ENCODE data around the gene IFT22.
"Not testable (repeated sequence)": the region's sequence is repeated elsewhere in the genome, so short reads cannot be mapped to it uniquely, and the experiment has no call there.

IFT22 gene

GRCh38 chr7:101308245-101309085 is 13.1 kb downstream of the IFT22 start:
- DNase-seq: peak in 1 of 2 donors; percentile 21

DNA sequence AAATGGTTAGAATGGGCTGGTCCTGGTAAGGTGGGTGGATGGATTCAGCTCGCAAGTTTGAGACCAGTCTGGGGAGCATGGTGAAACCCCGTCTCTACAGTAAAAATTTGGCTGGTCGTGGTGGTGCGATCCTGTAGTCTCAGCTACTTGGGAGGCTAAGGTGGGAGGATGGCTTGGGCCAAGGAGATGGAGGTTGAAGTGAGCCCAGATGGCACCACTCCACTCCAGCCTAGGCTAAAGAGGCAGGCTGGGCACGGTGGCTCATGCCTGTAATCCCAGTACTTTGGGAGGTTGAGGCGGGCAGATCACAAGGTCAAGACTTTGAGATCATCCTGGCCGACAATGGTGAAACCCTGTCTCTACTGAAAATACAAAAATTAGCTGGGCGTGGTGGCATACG is 15.3 kb downstream of the IFT22 start:
- no peak for DNase-seq

DNA sequence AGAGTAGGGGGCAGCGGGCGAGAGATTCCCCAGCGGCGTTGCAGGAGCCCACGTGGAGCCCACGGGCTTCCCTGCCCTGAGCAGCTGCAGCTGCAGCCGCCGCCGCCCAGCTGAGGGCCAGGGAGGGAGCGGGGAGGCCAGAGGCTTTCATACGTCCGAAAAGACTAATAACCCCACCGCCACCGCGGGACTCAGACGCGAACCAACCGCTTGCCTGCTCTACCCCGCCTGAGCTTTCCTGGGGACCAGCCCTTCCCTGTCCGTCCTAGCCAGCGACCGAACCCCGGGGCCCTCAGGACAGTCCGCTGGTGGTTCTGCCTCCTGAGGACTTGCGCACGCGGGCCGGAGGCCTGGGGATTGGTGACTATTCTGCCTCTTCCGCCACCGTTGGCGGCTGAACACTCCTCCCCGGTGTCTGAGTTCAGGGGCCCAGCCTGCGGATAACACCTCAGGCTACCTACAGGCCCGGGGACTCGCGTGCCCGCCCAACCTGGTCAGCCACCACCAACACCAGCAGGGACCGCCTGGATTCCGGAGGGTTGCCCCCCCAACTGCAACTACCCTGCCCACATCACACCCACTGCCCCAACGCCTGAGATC is 18.4 kb downstream of the IFT22 start:
- DNase-seq: no peak

- no peak for DNase-seq
Measured at GRCh38 chr7:101302641-101303101, 18.9 kb downstream of the IFT22 start.

DNA sequence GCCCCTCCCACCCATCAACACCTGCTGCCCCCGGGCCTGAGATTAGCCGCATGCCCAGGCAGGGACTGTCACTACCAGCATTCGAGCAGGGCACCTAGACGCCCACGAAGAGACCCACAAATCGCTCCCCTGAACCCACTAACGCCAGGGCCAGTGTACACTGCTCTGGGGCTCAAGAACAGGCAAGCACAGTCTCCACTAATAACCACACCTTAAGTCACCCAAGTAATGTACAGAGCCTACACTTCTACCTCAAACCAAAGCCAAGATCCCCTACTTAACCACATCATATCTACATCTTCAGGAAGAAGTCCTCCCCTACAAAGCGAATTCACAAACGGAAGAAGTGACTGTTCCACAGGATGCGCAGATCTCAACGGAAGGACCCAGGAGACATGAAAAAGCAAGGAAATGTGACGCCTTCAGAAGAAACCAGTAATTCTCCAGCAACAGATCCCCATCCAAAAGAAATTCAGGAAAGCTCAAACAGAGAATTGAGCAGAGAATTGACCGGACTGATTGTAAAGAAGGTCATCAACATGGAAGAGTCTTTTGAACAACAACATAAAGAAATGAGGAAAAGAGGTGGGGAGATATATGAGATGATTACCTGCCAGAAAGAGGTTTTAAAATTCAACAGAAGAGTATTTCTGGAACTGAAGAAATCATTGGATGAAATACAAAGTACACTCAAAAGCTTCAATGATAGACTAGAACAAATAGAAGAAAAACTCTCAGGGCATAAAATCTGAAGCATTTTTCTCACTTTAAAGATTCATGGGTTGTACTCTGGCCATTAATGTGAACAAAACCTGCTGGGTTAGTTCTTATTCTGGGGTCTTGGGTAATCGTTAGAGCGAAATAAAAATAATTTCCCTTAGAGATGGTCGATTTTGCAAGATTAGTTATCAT is 20.9 kb downstream of the IFT22 start:
- no peak for DNase-seq

DNA sequence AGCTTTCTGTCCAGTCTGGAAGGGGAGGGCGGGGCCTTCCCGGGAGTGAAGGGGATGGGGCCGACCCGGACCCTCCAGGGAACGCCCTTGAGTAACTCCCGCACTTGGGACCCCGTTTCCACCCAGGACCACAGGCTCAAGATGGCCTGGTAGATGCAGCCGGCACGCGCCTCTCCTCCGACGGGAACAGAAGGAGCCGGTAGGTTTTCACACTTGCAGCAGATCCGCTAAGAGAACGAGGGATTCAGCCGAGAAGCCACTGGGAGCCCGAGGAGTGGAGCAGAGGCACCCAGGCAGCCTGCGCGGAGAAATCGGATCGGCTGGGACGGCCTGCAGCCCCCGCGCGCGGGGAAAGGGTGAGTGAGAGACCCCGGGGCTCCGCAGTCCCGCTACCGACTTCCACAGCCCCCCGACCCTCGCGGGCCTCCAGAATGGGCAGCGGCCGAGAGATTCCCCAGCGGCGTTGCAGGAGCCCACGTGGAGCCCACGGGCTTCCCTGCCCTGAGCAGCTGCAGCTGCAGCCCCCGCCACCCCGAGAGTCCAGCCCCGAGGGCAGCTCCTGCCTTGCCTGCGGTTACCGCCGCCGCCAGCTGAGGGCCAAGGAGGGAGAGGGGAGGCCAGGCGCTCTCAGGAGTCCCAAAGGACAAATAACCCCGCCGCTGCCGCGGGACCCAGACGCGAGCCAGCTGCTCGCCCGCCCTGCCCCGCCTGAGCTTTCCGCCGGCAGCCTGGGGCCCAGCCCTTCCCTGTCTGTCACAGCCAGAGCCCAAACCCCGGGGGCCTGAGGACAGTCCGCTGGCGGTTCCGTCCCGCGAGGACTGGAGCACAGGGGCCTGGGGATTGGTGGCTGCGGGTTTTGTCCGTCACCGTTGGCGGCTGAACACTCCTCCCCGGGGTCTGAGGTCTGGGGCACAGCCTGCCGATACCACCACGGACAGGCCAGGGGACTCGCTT is 21.8 kb downstream of the IFT22 start:
- DNase-seq: no peak

DNA sequence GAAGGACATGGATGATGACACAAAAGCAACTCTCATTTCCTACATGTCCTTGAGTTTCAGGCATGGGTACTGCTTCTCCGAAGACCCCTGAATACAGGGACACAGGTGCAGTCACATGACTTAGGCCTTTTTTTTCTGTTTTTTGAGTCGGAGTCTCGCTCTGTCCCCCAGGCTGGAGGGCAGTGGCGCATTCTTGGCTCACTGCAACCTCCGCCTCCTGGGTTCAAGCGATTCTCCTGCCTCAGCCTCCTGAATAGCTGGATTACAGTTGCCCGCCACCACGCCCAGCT is 26.8 kb downstream of the IFT22 start:
- DNase-seq: no peak

- DNase-seq: no peak
Measured at GRCh38 chr7:101294039-101294831, 27.4 kb downstream of the IFT22 start.

DNA sequence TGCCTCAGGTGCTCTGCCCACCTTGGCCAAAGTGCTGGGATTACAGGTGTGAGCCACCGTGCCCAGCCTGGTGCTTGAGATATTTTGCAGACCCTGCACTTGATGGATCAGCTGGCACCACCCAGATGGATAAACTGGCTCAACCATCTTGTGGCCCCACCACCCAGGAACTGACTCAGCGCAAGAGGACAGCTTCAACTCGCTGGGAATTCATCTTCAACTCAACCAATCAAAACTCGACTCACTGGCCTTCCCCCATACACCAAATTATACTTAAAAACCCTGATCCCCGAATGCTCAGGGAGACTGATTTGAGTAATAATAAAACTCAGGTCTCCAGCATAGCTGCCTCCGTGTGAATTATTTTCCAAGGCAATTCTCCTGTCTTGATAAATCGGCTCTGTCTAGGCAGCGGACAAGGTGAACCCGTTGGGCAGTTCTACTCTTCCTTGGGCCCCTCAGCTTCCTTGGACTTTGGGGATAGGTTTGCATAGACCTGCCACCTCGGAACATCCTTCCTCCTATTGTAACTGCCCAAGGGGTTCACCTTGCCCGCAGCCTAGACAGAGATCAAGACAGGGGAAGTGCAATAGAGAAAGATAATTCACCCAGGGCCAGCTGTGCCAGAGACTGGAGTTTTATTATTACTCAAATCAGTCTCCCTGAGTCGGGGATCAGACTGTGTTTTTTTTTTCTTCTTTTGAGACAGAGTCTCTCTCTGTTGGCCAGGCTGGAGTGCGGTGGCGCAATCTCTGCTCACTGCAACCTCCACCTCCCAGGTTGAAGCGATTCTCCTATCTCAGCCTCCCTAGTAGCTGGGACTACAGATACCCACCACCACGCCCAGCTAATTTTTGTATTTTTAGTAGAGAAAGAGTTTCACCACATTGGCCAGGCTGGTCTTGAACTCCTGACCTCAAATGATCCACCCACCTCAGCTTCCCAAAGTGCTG is 28.3 kb downstream of the IFT22 start:
- not testable (repeated sequence) for DNase-seq

GRCh38 chr7:101292566-101292965 is 29.0 kb downstream of the IFT22 start:
- not testable (repeated sequence) for DNase-seq

DNA sequence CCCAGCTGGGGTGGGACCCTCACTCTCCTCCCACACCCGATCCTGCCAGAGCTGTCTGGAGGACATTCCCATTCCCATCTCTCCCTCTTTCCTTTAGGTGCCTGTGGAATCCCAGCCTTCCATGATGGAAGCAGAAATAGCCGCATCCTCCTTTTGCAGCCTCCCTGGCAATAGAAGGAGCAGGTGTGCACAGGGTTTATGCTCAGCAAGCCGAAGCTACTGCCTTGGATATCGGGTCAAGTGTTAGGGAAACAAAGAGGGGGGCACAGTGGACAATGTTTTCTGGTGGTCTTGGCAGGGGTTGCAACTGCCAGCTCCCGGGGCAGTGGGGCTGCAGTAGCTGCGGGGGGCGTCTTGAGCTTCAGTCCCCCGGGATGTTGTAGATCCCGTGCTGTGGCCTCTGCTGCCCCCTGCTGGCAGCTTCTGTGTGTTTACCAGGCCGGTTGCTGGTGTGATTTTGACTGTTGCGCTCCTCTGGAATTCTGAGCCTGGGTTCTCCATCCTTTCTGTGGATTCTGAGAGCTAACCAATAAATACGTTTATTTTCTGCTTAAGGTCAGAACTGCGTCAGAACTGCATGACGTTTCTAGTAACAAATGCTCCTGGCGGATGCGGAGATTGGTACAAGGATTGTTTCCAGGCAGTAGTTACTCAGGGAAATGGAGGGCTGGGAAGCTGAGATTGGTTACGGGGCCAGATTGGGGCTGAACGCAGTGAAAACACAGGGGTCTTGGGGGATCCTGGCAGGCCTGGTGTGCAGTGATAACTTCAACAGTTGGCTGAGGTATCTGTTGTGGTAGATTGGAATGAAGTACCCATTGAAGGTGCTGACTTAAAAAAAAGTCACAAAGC is 31.2 kb downstream of the IFT22 start:
- DNase-seq: peak; percentile 41 to 59

DNA sequence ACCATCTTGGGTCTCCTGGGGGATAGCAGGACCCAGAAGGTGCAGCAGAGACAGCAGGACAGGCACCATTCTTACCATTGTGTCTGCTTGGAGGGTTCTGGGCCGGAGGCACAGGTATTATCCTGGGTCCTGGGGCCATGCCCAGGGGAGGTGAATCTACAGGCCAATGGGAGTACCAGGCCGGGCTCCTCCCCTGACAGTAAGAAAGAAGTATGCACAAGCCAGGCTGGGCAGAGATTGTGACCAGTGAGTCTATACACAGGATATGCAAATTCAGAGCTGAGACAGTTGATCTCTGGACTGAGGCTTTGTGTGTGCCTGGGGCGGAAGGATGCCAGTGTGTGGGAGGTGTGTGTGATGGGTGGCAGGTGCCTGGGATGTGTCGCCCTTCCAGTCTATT is 31.9 kb downstream of the IFT22 start:
- DNase-seq: not testable (repeated sequence)

DNA sequence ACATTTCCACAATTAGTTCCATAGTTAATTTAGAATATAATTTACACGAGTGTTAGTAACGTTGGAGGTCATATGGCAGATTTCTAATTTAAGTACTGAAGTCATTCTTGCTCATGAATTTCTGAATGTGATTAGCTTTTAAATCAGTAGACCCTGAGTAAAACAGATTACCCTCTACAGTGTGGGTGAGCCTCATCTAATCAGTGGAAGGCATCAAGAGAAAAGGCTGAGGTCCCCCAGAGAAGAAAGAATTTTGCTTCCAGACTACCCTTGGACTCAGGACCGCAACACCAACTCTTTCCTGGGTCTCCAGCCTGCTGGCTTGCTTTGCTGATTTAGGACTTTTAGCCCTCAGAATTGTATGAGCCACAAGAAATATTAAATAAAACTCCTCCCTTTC is 33.2 kb downstream of the IFT22 start:
- no peak for DNase-seq

DNA sequence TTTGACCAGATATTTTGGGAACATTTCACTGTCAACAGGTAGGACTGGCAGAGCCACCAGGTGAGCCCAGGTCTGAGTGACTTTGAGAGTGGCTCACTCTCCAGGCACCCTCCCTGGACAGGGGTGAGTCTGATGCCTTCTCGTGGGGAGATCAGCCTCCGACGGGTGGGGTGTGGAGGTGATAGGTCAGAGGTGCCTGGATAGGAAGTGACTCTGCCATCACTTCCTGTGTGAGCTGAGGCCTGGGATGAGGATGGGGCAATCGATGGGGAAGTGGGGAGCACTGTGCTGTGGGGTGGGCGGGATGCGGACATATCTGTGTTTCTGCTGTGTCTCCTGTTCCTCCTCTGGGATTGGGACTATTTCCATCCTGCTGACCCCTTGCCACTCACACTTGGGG is 34.6 kb downstream of the IFT22 start:
- peak in 1 of 2 donors; percentile 2 for DNase-seq

DNA sequence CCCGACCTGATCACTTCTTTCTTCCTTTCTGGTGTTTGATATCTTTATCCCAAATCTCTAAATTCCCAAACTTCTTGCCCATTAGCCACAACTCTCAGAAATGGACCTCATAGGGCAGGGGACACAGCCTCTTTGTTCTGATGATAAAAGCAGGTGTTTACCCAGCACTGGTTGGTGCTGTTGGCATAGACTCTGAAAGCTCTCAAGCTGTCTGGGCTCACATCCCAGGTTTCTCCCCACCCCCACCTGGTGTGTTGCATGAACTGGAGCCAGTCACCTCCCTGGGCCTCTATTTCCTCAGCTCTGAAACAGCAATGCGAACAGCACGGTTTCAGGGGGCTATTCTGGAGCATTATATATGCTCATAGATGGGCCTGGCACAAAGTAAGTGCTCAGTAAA is 35.7 kb downstream of the IFT22 start:
- not testable (repeated sequence) for DNase-seq

GRCh38 chr7:101285171-101285570 is 36.4 kb downstream of the IFT22 start:
- no peak for DNase-seq

DNA sequence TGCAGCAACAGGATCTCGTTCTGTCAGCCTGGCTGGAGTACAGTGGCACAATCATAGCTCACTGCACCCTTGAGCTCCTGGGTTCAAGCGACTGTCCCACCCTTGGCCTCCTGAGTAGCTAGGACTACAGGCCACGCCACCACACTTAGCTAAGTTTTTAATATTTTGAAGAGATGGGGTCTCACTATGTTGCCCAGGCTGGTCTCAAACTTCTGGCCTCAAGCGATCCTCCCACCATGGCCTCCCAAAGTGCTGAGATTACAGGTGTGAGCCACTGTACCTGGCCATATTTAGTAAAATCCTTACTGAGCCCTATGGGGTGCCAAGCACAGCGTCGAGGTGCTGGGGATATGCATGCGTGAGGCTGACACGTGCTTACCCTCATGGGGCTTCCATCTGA is 40.7 kb downstream of the IFT22 start:
- DNase-seq: not testable (repeated sequence)

DNA sequence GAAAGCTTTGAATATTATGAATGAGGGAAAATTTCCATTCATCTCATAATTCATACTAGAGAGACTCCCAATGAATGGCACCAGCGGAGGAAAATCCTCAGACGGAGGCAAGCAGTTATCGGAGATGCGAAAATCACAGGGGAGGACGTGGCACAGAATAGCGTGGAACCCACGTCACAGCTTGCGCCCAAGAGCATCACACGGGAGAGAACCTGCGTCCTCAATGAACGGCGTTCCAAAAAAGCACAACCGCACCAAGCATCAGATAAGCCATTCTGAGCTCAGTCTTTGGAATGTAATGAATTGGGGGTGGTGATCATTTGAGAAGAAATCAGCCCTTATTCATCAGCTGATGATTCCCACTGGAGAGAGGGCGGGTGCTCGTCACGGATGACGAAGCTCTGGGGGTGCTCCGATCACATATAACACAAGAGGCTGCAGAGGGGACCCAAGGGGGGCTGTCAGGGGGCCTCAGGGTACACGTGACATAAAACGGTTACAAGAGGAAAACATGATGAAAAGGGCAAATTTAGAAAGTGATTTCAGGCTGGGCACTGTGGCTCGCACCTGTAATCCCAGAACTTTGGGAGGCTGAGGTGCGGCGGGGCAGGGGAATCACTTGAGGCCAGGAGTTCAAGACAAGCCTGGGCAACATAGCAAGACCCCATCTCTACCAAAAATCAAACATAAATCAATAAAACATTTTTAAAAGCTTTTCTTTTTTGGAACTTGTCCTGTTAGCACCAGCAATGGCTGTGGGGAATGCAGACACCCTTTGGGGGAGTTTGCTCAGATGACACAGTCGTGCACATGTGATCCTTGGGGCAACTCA is 42.9 kb downstream of the IFT22 start:
- no peak for DNase-seq
